ENCODE data around the gene GPR179. TPM values are rescaled to one million over a fixed set of nuclear protein-coding genes. Genes with fewer than 3 reads are reported as not detected.

GPR179 gene
- total and polyA plus RNA-seq, 2 experiments from 2014 or later, result not detected

GRCh38 chr17:38345743-38346142 lies 2.0 kb upstream of the GPR179 start:
- no peak overlapping the region for H3K27ac ChIP-seq

DNA sequence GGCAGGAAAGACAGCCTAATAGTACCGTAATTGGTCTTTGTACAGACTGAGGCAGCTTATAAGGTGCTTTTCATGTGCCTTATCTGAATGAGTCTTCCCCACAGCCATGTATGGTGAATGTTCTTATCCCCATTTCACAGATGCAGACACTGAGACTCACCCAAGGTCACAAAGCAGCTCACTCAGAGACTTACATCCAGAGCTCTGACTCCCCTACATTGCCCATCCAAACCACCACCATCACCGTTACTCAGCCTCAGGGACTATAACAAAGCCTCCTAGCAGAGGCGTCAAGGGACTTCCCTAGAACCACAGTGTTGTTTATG lies 627 bp upstream of the GPR179 start:
- in situ Hi-C loops (cut with MboI), result no loop called here
- Histone ChIP-seq H4K20me1 (ENCODE audit: insufficient read depth) (no peaks in the 10 kb centered on the region), H3K4me2 (ENCODE audit: unreplicated experiment) (no peak overlapping the region), H3K27me3 (replicated peaks; ENCODE audit: insufficient read depth) (no peaks in the 10 kb centered on the region), H3K9me2 (ENCODE audit: insufficient read depth) (no peaks in the 10 kb centered on the region), H3K4me1 (ENCODE audit: insufficient read depth) (no peaks in the 10 kb centered on the region), H3K79me2 (ENCODE audit: insufficient read depth) (no peaks in the 10 kb centered on the region), H3K27ac (no peak overlapping the region), H3F3A (ENCODE audit: insufficient read depth) (no peaks in the 10 kb centered on the region), H3K4me3 (no peak overlapping the region), H3K9ac (no peak overlapping the region), H3K9me3 (ENCODE audit: low read depth) (no peaks in the 10 kb centered on the region), H2AFZ (no peak overlapping the region), H3K36me3 (ENCODE audit: low read depth) (no peaks in the 10 kb centered on the region)
- TF ChIP-seq EZH2 (IDR thresholded peaks at IDR 0.05; ENCODE audit: insufficient read depth, poor library complexity, severe bottlenecking), result no peak
- TF ChIP-seq EZH2phosphoT487 (IDR thresholded peaks at IDR 0.05; ENCODE audit: insufficient read depth, low read depth), result no peak
- no peak for DNase-seq
- 85 to 92% methylated on average over 3 of the region's 3 CpGs for WGBS, 2 experiments (ENCODE audit: low coverage in 1 of 2, low lambda C conversion rate in 2 of 2, missing lambda C conversion rate in 2 of 2)

More at GRCh38 chr17:38345743-38346142, 2.0 kb upstream of the GPR179 start:
- no peaks in the 10 kb centered on the region for H3K9me3 ChIP-seq (ENCODE audit: low read depth)
- H3K4me1 ChIP-seq (ENCODE audit: insufficient read depth), result no peaks in the 10 kb centered on the region
- H3K4me3 ChIP-seq, result no peak overlapping the region
- 91 to 96% methylated on average over 7 of the region's 7 CpGs for WGBS, 2 experiments (ENCODE audit: low coverage in 1 of 2, low lambda C conversion rate in 2 of 2, missing lambda C conversion rate in 2 of 2)
- no peaks in the 10 kb centered on the region for H3K79me2 ChIP-seq (ENCODE audit: insufficient read depth)
- DNase-seq, result no peak
- H3K4me2 ChIP-seq (ENCODE audit: unreplicated experiment), result no peak overlapping the region
- H3K9me2 ChIP-seq (ENCODE audit: insufficient read depth), result no peaks in the 10 kb centered on the region
- H3F3A ChIP-seq (ENCODE audit: insufficient read depth), result no peaks in the 10 kb centered on the region
- no peak for TF ChIP-seq EZH2 (IDR thresholded peaks at IDR 0.05; ENCODE audit: insufficient read depth, poor library complexity, severe bottlenecking)
- no peak for TF ChIP-seq EZH2phosphoT487 (IDR thresholded peaks at IDR 0.05; ENCODE audit: insufficient read depth, low read depth)
- H3K27me3 ChIP-seq (replicated peaks; ENCODE audit: insufficient read depth), result no peaks in the 10 kb centered on the region
- H2AFZ ChIP-seq, result no peak overlapping the region
- H3K9ac ChIP-seq, result no peak overlapping the region
- no peaks in the 10 kb centered on the region for H4K20me1 ChIP-seq (ENCODE audit: insufficient read depth)
- in situ Hi-C loops (cut with MboI), result loop anchor here (5.0 kb wide), 1 partner anchor 62 kb away; no protein-coding TSS in a partner anchor
- H3K36me3 ChIP-seq (ENCODE audit: low read depth), result no peaks in the 10 kb centered on the region

DNA sequence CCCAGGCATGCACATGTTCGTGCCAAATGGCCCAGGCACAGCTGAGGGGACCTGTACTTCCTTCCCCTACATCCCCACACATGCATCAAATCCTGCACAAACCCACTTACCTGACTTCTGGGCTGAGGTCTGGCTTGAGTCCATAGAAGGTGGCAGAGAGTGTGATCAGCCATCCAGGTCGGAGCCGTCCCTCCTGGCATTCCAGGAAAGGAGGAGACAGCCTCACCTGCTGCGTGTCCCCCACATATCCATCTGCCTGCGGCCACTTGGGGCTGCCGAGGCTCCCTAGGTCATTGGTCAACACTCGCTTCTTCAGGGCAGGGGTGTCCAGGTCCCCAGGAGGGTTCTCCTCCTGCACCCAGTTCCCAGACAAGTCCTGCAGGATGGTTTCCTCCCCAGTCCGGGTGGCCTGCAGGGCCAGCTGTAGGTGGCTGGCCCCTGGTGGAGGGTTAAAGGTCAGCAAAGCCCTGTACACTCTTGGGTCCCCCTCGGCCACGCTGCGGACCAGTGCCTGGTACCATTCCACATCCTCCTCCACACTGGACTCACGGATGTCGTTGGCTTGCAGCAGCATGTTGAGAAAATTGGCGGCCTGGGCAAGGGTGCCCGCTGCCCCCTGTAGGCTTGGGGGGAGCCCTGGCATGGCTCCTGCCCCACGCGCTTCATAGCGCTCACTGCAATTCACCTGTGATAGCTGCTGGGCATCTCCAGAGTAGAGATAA lies 709 bp downstream of the GPR179 start:
- H4K20me1 ChIP-seq (ENCODE audit: insufficient read depth), result no peaks in the 10 kb centered on the region
- H3K4me2 ChIP-seq (ENCODE audit: unreplicated experiment), result no peak overlapping the region
- no peaks in the 10 kb centered on the region for H3K9me3 ChIP-seq (ENCODE audit: low read depth)
- in situ Hi-C loops (cut with MboI), result no loop called here
- H3K36me3 ChIP-seq (ENCODE audit: low read depth), result no peaks in the 10 kb centered on the region
- no peaks in the 10 kb centered on the region for H3F3A ChIP-seq (ENCODE audit: insufficient read depth)
- no peak overlapping the region for H2AFZ ChIP-seq
- H3K27ac ChIP-seq, result no peak overlapping the region
- no peaks in the 10 kb centered on the region for H3K4me1 ChIP-seq (ENCODE audit: insufficient read depth)
- no peaks in the 10 kb centered on the region for H3K9me2 ChIP-seq (ENCODE audit: insufficient read depth)
- DNase-seq, result no peak
- H3K27me3 ChIP-seq (replicated peaks; ENCODE audit: insufficient read depth), result no peaks in the 10 kb centered on the region
- H3K79me2 ChIP-seq (ENCODE audit: insufficient read depth), result no peaks in the 10 kb centered on the region
- TF ChIP-seq EZH2phosphoT487 (IDR thresholded peaks at IDR 0.05; ENCODE audit: insufficient read depth, low read depth) (no peak), EZH2 (IDR thresholded peaks at IDR 0.05; ENCODE audit: insufficient read depth, poor library complexity, severe bottlenecking) (no peak)
- H3K4me3 ChIP-seq, result no peak overlapping the region
- 81 to 82% methylated on average over 18 of the region's 18 CpGs for WGBS, 2 experiments (ENCODE audit: low coverage in 1 of 2, low lambda C conversion rate in 2 of 2, missing lambda C conversion rate in 2 of 2)
- H3K9ac ChIP-seq, result no peak overlapping the region

- WGBS, 2 experiments (ENCODE audit: low coverage in 1 of 2, low lambda C conversion rate in 2 of 2, missing lambda C conversion rate in 2 of 2), result 58 to 63% methylated on average over 5 of the region's 5 CpGs
- Histone ChIP-seq H3K4me3 (no peak overlapping the region), H3F3A (ENCODE audit: insufficient read depth) (no peaks in the 10 kb centered on the region), H3K9me2 (ENCODE audit: insufficient read depth) (no peaks in the 10 kb centered on the region), H3K36me3 (ENCODE audit: low read depth) (no peaks in the 10 kb centered on the region), H3K27ac (no peak overlapping the region), H4K20me1 (ENCODE audit: insufficient read depth) (no peaks in the 10 kb centered on the region), H3K4me2 (ENCODE audit: unreplicated experiment) (no peak overlapping the region), H3K27me3 (replicated peaks; ENCODE audit: insufficient read depth) (no peaks in the 10 kb centered on the region), H3K9me3 (ENCODE audit: low read depth) (no peaks in the 10 kb centered on the region), H3K4me1 (ENCODE audit: insufficient read depth) (no peaks in the 10 kb centered on the region), H3K79me2 (ENCODE audit: insufficient read depth) (no peaks in the 10 kb centered on the region), H3K9ac (no peak overlapping the region), H2AFZ (no peak overlapping the region)
- in situ Hi-C loops (cut with MboI), result no loop called here
- TF ChIP-seq EZH2 (IDR thresholded peaks at IDR 0.05; ENCODE audit: insufficient read depth, poor library complexity, severe bottlenecking), result no peak
- TF ChIP-seq EZH2phosphoT487 (IDR thresholded peaks at IDR 0.05; ENCODE audit: insufficient read depth, low read depth), result no peak
- DNase-seq, result peak; percentile 36
Observed at GRCh38 chr17:38341035-38341721, 2.6 kb downstream of the GPR179 start.

All from GM23248 (cell line).